Pancreas (tissue), 10 donors: ENCODE data around the gene NEO1. TPM values are rescaled to one million over a fixed set of nuclear protein-coding genes. Genes with fewer than 3 reads are reported as not detected.

ENCODE experiments used
- ATAC-seq, 4 donors: fragments of 200-7000 bp; cut with Tn5 transposase; one replicate each; pipeline versions ENCODE4 v1.8.0 to v1.9.1; 2020; ENCODE audit warnings: mild to moderate bottlenecking in 4 of 4, moderate library complexity in 4 of 4
- DNase-seq, 6 donors: peaks; one replicate each; pipeline ENCODE4 v3.0.0-alpha.2; 2020
- FAIRE-seq: peaks from 2 replicates; lab custom pipeline; 2012; peaks lifted over from hg19 to GRCh38; lab: Jason Lieb, UNC
- H3K27ac ChIP-seq, 4 donors: fragments of 200-600 bp; sonication (generic); 1 replicate in 3 of 4; 2 replicates in 1 of 4; pipeline versions ENCODE4 v1.5.0 to v1.8.0; 2020
- H3K27me3 ChIP-seq, 4 donors: fragments of 200-600 bp; one replicate each; pipeline ENCODE4 v1.8.0; 2021
- H3K36me3 ChIP-seq, 3 donors: fragments of 200-600 bp; sonication (generic) in 1 of 3; one replicate each; pipeline versions ENCODE4 v1.5.0 to v1.8.0; 2020 to 2021
- H3K4me1 ChIP-seq, 3 donors: fragments of 200-600 bp; one replicate each; pipeline ENCODE4 v1.8.0; 2021
- H3K4me3 ChIP-seq, 4 donors: fragments of 200-600 bp; sonication (generic) in 2 of 4; one replicate each; pipeline versions ENCODE4 v1.5.0 to v1.8.0; 2020 to 2021
- H3K9me3 ChIP-seq, 4 donors: fragments of 200-600 bp; one replicate each; pipeline ENCODE4 v1.8.0; 2021
- WGBS, 2 donors: extraction: QIAGEN DNeasy Blood & Tissue Kit; methylation state at CpG; one replicate each; pipeline ENCODE4 v1.1.7; 2013; 5-methylcytosine and 5-hydroxymethylcytosine counted together
- intact Hi-C, 3 donors: fragments of 100-400 bp; cut with DNase I; formaldehyde crosslinking; loops; one replicate each; pipeline versions ENCODE4 v1.11.1 to v1.14.2; 2022
- polyA plus RNA-seq, 2 donors: library from polyadenylated mRNA; stranded (reverse); fragments of 200-250 nt; gene quantifications; one replicate each; pipeline ENCODE4 v1.2.3, GENCODE V29; 2013
- total RNA-seq, 6 donors: library from RNA; stranded (reverse); fragmentation: NEBNext Ultra II Directional in 4 of 6; extraction: Animal tissue kit (Norgen Biotek cat#: 25700) in 4 of 6; gene quantifications; one replicate each; pipeline versions ENCODE4 v1.2.1 to v1.2.4, GENCODE V29; 2021 to 2023
- TF ChIP-seq, protein P1 (sequence below), 4 donors: fragments of 200-600 bp; sonication (generic) in 3 of 4; IDR thresholded peaks; one replicate each; pipeline versions ENCODE4 v1.5.0 to v1.8.0; 2021; ENCODE audit warnings: antibody characterized with exemption in 4 of 4
- donor health status: healthy with polysubstance abuse.
- donor health status: DM: no; HTN: no; CAD: no; lungs with moderate emphysema.
- donor health status: DM: no; HTN: no; CAD: no.
- donor health status: control.
- donor health status: control.
- donor health status: Bipolar disorder and iron deficiency.
- donor health status: DM: yes; HTN: yes; CAD: no.
- donor health status: DM: no; HTN: no; CAD: no.
- donor health status: DM: no; HTN: no; CAD: no.
- donor health status: DM: yes; HTN: yes; CAD: no.

The NEO1 gene
- total and polyA plus RNA-seq, 8 donors, result 7.1 to 30.7 (median 19.6) TPM

DNA sequence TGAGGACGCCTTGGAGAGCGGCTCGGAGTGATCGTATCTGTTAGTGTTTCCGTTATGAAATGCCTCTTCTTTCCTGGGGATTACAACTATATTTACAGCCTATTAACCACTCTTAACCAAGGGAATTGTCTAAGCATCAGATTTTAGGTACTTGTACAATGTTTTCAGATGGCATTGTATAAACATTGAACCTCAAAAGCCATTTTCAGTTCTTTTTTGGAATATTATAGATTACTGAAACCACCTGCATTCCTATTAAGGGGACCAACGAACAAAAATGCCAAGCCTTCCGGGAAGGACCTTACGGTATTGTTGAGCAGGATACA, 1.1 kb downstream of the NEO1 start:
- H3K4me1 ChIP-seq, result peaks cover 0 to 5% (median 3%) of the 10 kb centered on the region in 3 donors
- H3K4me3 ChIP-seq, result peak overlapping the region; percentile 58 to 84 (median 73)
- DNase-seq (no peak), ATAC-seq (no peak), FAIRE-seq (no peak)
- no peaks in the 10 kb centered on the region for H3K9me3 ChIP-seq
- peak overlapping the region; percentile 56 to 84 (median 82) for H3K27ac ChIP-seq
- H3K27me3 ChIP-seq, result no peaks in the 10 kb centered on the region
- intact Hi-C loops, result no loop called here
- no peaks in the 10 kb centered on the region for H3K36me3 ChIP-seq
- TF ChIP-seq, protein P1, sequence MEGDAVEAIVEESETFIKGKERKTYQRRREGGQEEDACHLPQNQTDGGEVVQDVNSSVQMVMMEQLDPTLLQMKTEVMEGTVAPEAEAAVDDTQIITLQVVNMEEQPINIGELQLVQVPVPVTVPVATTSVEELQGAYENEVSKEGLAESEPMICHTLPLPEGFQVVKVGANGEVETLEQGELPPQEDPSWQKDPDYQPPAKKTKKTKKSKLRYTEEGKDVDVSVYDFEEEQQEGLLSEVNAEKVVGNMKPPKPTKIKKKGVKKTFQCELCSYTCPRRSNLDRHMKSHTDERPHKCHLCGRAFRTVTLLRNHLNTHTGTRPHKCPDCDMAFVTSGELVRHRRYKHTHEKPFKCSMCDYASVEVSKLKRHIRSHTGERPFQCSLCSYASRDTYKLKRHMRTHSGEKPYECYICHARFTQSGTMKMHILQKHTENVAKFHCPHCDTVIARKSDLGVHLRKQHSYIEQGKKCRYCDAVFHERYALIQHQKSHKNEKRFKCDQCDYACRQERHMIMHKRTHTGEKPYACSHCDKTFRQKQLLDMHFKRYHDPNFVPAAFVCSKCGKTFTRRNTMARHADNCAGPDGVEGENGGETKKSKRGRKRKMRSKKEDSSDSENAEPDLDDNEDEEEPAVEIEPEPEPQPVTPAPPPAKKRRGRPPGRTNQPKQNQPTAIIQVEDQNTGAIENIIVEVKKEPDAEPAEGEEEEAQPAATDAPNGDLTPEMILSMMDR (IDR thresholded peaks at IDR 0.05), result no peak
- 1 to 2% methylated on average over 8 of the region's 8 CpGs for WGBS, 2 donors

DNA sequence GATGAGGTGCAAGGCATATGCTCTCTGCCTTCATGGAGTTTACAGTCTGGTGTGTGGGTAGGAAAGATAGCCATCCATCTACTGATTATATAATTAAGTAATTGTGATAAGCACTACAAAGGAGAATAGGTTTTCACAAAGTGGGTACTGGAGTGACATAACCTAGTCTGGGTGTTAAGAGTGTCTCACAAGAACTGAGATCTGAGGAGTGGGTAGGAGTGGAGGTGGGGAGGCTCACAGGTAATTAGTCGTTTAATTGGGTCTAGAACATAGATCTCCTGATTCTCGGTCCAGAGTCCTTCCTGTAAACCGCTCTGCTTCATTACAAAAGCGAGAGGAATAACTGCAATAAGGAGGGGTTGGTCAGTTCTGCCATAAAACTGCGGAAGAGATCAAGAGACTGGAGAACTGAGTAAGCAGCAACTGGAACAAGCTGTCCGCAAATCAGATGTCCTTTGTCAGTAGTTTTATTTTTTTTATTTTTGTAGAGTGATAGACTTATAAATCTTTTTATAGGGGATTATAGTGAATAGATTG, 2.2 kb downstream of the NEO1 start:
- DNase-seq (no peak), ATAC-seq (no peak), FAIRE-seq (peak; percentile 85)
- no peaks in the 10 kb centered on the region for H3K36me3 ChIP-seq
- H3K27me3 ChIP-seq, result no peaks in the 10 kb centered on the region
- H3K27ac ChIP-seq, result no peak overlapping the region
- TF ChIP-seq, protein P1 (IDR thresholded peaks at IDR 0.05), result no peak
- H3K9me3 ChIP-seq, result no peaks in the 10 kb centered on the region
- H3K4me1 ChIP-seq, result peaks cover 0 to 5% (median 3%) of the 10 kb centered on the region in 3 donors
- H3K4me3 ChIP-seq, result no peak overlapping the region
- WGBS, 2 donors, result 85 to 89% methylated on average over 6 of the region's 6 CpGs
- intact Hi-C loops, result no loop called here

DNA sequence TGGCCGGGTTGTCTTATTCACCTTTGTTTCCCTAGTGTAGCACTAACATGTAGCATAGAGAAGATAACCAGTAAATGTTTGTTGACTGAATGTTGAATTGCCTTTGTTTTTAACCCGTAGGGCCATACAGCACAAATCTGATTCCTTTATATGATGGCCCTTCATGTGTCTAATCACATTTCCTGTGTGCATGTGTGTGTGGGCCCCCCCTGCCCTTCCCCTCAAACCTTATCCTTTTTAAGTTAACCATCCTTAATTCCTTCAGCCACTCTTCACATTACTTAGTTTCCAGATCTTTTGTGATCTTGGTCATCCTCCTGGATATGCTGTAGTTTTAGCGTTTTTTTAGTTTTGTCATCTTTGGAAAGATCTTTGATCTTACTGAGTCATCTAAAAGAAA, 4.2 kb downstream of the NEO1 start:
- no peaks in the 10 kb centered on the region for H3K36me3 ChIP-seq
- DNase-seq (no peak), ATAC-seq (no peak), FAIRE-seq (no peak)
- TF ChIP-seq, protein P1 (IDR thresholded peaks at IDR 0.05), result no peak
- H3K4me3 ChIP-seq, result no peak overlapping the region
- no peak overlapping the region for H3K27ac ChIP-seq
- H3K4me1 ChIP-seq, result peaks cover 0 to 5% (median 3%) of the 10 kb centered on the region in 3 donors
- H3K9me3 ChIP-seq, result no peaks in the 10 kb centered on the region
- H3K27me3 ChIP-seq, result no peaks in the 10 kb centered on the region
- intact Hi-C loops, result no loop called here
- 81 to 83% methylated on average over 3 of the region's 3 CpGs for WGBS, 2 donors

DNA sequence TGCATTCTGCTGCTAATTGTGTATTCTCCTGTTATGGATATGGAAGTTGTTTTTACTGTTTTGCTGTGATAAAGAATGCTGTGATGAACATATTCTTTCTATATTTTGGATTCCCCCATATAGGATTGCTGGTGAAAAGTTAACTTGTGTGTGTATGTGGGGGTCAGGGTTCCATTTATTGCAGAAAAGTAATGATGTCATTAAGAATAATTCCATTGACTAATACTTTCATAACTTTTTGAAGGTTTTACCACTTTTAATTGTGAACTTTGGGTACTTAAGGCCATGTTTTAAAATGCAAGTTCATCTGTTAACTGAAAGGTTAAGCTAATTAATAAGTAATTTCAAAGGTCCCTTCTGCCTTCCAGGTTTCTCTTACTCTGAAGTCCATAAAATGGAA, 6.2 kb downstream of the NEO1 start:
- DNase-seq (no peak), ATAC-seq (no peak), FAIRE-seq (no peak)
- TF ChIP-seq, protein P1 (IDR thresholded peaks at IDR 0.05), result no peak
- no peak overlapping the region for H3K27ac ChIP-seq
- H3K9me3 ChIP-seq, result no peaks in the 10 kb centered on the region
- no peaks in the 10 kb centered on the region for H3K27me3 ChIP-seq
- H3K4me3 ChIP-seq, result no peak overlapping the region
- H3K4me1 ChIP-seq, result peaks cover 0 to 5% (median 3%) of the 10 kb centered on the region in 3 donors
- no peaks in the 10 kb centered on the region for H3K36me3 ChIP-seq
- intact Hi-C loops, result no loop called here

DNA sequence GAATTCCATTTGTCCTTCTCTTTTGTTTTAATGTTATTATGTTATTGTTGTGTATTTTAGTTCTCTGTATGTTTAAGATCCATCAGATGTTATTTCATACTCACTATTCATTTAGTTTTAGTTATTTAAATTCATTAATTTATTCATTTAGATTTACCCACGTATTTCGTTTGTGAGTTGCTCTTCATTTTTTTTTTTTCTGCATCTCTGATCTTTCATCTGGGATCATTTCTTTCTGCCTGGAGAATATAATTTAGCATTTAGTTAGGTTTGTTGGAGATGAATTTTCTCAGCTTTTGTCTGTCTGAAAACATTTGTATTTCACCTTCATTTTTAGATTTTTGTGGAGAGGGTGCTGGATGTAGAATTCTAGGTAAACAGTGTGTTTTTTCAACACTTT, 12.9 kb downstream of the NEO1 start:
- H3K36me3 ChIP-seq, result no peaks in the 10 kb centered on the region
- intact Hi-C loops, result no loop called here
- FAIRE-seq, result peak; percentile 32
- no peak for ATAC-seq
- H3K4me1 ChIP-seq, result no peaks in the 10 kb centered on the region
- no peak overlapping the region for H3K27ac ChIP-seq
- H3K27me3 ChIP-seq, result no peaks in the 10 kb centered on the region
- 87 to 98% methylated on average over 2 of the region's 2 CpGs for WGBS, 2 donors
- TF ChIP-seq, protein P1 (IDR thresholded peaks at IDR 0.05), result no peak
- no peak overlapping the region for H3K4me3 ChIP-seq
- DNase-seq, result no peak
- no peaks in the 10 kb centered on the region for H3K9me3 ChIP-seq
